Fibroblast of the aortic adventitia (primary cell): ENCODE results near the gene SLC23A1. TPM values are rescaled to one million over a fixed set of nuclear protein-coding genes. Genes with fewer than 3 reads are reported as not detected.

Experiments
- DNase-seq: peaks from one replicate; pipeline ENCODE4 v3.0.0-alpha.2; 2010; ENCODE audit warnings: low read depth
- H3K4me3 ChIP-seq: 2 replicates; pipeline ENCODE4 v1.5.1; 2011; ENCODE audit warnings: low read depth, mild to moderate bottlenecking, control low read depth, low read length, moderate library complexity
- total RNA-seq: library from RNA; depleted of rRNA; stranded (reverse); fragments of >200 nt; gene quantifications from 2 replicates; pipeline ENCODE4 v1.2.3, GENCODE V29; 2012; ENCODE audit warnings: low replicate concordance
- TF ChIP-seq, protein P1 (sequence below): IDR thresholded peaks from 2 replicates; pipeline ENCODE4 v1.5.1; 2011; ENCODE audit warnings: mild to moderate bottlenecking, low read length, control low read depth, inconsistent platforms; ENCODE audit not compliant: insufficient read depth

SLC23A1 gene
- total RNA-seq, 1 donor, result not detected

DNA sequence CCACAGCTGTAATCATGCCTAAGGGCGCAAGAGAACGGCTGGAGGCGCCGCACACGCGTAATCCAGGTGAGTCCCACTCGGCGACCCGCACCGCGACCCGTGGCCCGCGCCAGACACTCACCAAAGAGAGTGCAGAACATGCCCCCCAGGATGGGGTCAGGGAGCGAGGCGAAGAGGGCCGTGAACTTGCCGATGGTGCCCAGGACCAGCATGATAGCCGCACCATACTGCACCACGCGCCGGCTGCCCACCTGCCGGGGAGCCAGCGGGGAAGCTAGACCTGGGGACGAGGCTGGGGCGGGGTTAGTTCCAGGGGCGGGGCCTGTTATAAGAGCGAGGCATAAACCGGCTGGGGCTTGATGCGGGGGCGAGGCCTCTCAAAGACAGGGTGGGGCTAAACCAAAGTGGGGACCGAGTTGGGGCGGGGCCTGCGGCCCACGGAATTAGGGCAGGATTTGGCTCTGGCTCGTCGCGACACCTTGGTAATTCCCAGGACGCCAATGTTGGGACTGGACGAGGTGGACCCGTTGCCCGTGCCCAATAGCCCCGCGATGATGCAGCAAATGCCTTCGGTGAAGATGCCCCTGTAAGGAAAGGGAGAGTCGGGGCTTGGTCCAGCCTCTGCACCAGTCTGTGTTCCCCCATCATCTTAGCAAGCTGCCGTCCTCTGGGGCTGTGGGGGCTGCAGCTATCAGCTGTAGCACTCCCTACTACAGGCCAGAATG lies 4.8 kb downstream of the SLC23A1 start:
- H3K4me3 ChIP-seq, result no peak overlapping the region
- TF ChIP-seq, protein P1, sequence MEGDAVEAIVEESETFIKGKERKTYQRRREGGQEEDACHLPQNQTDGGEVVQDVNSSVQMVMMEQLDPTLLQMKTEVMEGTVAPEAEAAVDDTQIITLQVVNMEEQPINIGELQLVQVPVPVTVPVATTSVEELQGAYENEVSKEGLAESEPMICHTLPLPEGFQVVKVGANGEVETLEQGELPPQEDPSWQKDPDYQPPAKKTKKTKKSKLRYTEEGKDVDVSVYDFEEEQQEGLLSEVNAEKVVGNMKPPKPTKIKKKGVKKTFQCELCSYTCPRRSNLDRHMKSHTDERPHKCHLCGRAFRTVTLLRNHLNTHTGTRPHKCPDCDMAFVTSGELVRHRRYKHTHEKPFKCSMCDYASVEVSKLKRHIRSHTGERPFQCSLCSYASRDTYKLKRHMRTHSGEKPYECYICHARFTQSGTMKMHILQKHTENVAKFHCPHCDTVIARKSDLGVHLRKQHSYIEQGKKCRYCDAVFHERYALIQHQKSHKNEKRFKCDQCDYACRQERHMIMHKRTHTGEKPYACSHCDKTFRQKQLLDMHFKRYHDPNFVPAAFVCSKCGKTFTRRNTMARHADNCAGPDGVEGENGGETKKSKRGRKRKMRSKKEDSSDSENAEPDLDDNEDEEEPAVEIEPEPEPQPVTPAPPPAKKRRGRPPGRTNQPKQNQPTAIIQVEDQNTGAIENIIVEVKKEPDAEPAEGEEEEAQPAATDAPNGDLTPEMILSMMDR, result no peak
- DNase-seq, result no peak

DNA sequence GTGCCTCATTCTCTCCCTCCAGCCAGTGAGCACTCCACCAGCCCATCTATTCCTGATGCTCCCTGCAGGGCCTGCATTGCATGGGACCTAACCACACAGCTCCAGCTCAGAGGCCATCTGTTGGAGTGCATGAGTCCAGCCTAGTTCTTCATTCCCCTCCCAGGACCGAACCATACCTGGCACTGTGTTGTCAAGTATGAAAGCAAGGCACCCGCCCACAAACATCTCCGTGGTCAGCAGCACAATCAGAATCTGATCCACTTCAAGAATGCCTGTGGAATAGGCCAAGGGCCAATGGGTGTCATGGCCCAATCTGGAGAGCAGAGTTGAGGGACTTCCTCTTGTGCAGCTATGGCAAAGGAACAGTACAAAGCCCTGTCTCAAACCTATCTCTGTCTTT lies 5.9 kb downstream of the SLC23A1 start:
- no peak for DNase-seq
- H3K4me3 ChIP-seq, result no peak overlapping the region
- TF ChIP-seq, protein P1, result no peak

GRCh38 chr5:139376364-139376763 lies 6.7 kb downstream of the SLC23A1 start:
- DNase-seq, result no peak
- no peak overlapping the region for H3K4me3 ChIP-seq
- TF ChIP-seq, protein P1, result no peak

GRCh38 chr5:139374909-139375308 lies 8.2 kb downstream of the SLC23A1 start:
- TF ChIP-seq, protein P1, result no peak
- no peak for DNase-seq
- no peak overlapping the region for H3K4me3 ChIP-seq

DNA sequence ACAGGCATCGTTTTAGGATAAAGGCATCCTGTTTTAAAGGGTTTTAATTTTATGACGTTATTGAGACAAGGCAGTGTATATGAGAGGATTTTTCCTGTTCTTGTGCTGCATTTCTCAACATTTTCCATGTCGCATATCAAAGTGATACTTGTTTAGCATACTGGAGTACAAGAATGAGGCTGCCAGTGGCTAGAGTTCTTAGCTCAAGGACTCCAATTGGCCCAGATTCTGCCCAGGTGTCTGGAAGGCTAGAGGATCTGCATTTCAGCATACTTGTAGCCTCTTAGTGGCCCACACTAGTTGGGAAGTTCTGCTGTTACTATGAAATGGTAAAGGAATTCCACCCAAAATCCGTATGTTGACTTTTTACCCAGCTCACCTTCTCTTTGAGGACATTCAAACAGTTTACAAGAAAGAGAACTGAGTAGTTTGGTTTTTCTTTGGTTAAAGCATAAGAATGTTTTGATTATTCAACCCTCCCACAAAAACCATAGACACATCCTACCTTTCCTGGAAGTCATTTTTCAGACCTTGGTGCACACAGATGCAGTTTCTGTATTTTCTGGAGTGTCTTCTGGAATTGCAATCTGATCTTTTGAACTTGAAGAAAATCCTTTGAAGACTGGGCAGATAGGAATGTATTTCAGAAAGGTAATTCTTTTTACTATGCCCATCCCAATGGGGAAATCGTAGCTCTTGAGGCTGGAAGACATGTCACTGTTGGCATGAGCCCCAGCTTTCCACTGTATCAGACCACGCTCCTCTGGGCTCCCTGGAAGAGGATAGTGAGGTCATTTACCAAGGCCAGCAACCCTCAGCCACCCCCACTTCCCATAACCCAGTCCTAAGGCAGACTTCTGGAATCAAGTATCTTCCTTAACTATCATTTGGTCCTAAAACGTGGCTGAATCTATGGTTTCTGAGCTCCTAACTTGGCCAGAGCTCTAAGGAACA lies 11.3 kb downstream of the SLC23A1 start:
- no peak for DNase-seq
- no peak overlapping the region for H3K4me3 ChIP-seq
- TF ChIP-seq, protein P1, result no peak

DNA sequence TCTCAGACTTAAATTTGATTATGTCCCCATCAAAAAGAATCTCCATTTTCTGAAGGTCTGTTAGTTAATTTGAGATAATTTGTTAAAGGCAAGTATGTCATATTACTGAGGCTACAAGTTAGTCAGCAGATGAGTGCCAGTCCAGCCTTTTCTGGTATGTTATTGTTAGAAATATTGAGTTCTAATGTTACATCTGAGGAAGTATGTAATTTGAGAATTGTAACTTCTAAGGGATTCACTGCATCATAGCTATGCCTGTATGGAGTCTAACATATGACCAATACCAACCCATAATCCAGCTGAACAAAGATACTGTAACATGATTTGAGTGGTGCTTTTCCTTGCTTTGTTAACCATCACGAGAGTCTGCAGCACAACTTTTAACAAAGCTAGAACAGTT lies 13.9 kb downstream of the SLC23A1 start:
- peak; percentile 21 for DNase-seq
- TF ChIP-seq, protein P1, result no peak
- no peak overlapping the region for H3K4me3 ChIP-seq
